Posterior cingulate gyrus (tissue), 11 donors: ENCODE measurements around the gene TAF1.
A peak's percentile ranks its signal among the peaks of the same experiment; 100 is the strongest.
"Not testable (repeated sequence)": the region's sequence is repeated elsewhere in the genome, so short reads cannot be mapped to it uniquely, and the experiment has no call there.

Source experiments
- DNase-seq, 10 donors: peaks; one replicate each; pipeline versions ENCODE4 v3.0.0 to v3.0.0-alpha.2; 2020 to 2021; ENCODE audit warnings: mixed read lengths in 3 of 10
- intact Hi-C: fragments of 100-400 bp; cut with DNase I; formaldehyde crosslinking; loops from one replicate; pipeline ENCODE4 v1.15.1; 2023

Gene TAF1, protein sequence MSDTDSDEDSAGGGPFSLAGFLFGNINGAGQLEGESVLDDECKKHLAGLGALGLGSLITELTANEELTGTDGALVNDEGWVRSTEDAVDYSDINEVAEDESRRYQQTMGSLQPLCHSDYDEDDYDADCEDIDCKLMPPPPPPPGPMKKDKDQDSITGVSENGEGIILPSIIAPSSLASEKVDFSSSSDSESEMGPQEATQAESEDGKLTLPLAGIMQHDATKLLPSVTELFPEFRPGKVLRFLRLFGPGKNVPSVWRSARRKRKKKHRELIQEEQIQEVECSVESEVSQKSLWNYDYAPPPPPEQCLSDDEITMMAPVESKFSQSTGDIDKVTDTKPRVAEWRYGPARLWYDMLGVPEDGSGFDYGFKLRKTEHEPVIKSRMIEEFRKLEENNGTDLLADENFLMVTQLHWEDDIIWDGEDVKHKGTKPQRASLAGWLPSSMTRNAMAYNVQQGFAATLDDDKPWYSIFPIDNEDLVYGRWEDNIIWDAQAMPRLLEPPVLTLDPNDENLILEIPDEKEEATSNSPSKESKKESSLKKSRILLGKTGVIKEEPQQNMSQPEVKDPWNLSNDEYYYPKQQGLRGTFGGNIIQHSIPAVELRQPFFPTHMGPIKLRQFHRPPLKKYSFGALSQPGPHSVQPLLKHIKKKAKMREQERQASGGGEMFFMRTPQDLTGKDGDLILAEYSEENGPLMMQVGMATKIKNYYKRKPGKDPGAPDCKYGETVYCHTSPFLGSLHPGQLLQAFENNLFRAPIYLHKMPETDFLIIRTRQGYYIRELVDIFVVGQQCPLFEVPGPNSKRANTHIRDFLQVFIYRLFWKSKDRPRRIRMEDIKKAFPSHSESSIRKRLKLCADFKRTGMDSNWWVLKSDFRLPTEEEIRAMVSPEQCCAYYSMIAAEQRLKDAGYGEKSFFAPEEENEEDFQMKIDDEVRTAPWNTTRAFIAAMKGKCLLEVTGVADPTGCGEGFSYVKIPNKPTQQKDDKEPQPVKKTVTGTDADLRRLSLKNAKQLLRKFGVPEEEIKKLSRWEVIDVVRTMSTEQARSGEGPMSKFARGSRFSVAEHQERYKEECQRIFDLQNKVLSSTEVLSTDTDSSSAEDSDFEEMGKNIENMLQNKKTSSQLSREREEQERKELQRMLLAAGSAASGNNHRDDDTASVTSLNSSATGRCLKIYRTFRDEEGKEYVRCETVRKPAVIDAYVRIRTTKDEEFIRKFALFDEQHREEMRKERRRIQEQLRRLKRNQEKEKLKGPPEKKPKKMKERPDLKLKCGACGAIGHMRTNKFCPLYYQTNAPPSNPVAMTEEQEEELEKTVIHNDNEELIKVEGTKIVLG (N-terminal part only)

GRCh38 chrX:71365875-71366673, at the start of gene TAF1:
TSS of gene TAF1 (plus strand) at chrX:71366357. CDS start at chrX:71366375, 18 bp downstream.
- intact Hi-C loops, result loop anchor here (5.0 to 10.0 kb wide), 3 partner anchors 84 to 269 kb away; partner anchors contain the start of genes FOXO4, NONO and OGT
- peak; percentile 86 to 98 (median 92) for DNase-seq

DNA sequence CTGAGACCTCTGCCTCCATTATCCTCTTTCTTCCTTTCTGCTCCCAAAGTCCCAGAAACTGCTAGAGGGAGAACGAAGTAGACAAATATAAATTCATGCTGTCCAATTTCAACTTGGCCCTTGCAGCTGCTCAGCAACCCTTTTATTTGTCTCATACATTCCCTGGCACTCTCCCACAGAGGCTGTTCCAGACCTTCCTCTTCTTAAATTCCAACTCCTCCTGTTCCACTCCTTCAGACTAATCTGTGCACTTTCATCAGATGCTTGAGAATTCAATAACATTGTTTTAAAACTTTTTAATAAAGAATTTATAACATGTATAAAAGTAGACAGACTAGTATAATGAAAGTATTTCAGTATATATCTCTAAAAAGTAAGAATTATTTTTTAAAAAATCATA, 49.2 kb upstream of the TAF1 start:
- intact Hi-C loops, DNase-seq: not testable (repeated sequence)

GRCh38 chrX:71320126-71320525, 46.0 kb upstream of the TAF1 start:
- intact Hi-C loops, result no loop called here
- no peak for DNase-seq

DNA sequence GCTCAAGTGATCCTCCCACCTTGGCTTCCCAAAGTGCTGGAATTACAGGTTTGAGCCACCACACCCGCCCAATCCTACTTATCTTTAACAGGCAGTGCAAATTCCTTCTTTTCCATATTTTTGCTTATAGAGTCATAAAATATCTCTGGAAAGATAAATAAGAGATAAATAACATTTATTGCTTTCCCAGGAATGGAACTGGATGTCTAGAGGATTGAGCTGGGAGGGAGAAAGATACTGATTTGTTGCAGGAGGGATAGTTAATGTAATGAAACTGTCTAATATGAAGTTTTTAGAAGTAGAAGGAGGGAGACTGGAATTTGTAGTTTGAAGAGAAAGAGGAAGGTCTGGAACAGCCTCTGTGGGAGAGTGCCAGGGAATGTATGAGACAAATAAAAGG, 44.4 kb upstream of the TAF1 start:
- DNase-seq, result no peak
- intact Hi-C loops, result no loop called here

- DNase-seq, intact Hi-C loops: not testable (repeated sequence)
Measured at GRCh38 chrX:71324452-71324851, 41.7 kb upstream of the TAF1 start.

DNA sequence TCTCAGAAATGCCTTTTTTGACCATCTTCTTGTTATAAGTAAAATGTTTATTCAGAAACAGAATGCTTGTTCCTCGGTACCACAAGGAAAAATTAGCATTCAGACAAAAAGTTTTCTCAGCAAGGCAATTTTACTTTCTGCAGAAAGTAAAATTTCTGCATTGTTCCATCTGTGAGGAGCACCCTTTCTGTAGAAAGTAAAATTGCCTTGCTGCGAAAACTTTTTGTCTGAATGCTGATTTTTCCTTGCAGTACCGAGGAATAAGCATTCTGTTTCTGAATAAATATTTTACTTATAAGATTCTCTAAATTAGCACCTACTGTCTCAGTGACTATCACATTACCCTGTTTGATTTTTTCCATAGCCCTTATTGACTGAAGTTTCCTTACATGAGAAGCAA, 39.8 kb upstream of the TAF1 start:
- no peak for DNase-seq

GRCh38 chrX:71349151-71349665, 16.9 kb upstream of the TAF1 start:
- intact Hi-C loops, DNase-seq: not testable (repeated sequence)

More for the DNA sequence above, 39.8 kb upstream of the TAF1 start:
- intact Hi-C loops, result no loop called here

DNA sequence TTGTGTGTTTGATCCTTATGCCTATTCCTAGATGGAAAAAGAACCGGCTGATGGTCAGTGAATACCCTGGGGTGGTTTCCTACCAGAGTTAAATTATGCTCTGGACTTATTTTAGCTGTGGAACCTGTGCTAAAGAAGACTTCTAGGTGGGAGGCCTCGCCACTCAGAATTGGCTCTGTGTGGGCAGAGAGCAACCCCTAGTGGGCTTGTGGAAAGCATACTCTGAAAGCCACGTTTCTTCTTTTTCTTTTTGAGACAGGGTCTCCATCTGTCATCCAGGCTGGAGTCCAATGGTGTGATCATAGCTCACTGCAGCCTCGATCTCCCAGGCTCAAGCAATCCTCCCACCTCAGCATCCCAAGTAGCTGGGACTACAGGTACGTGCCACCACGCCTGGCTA, 16.3 kb upstream of the TAF1 start:
- intact Hi-C loops, DNase-seq: not testable (repeated sequence)

GRCh38 chrX:71352439-71352838, 13.7 kb upstream of the TAF1 start:
- not testable (repeated sequence) for DNase-seq

DNA sequence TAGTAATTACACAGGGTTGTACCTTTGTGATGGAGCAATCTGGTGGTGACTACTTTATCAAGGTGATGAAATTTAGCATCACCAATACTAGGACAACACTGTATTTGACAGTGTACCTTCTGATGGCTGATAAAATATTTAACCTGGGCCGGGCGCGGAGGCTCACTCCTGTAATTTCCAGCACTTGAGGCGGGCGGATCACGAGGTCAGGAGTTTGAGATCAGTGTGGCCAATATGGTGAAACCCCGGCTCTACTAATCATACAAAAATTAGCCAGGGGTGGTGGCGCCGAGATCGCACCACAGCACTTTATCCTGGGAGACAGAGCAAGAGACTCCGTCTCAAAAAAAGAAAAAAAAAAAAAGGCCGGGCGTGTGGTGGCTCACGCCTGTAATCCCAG, 1.9 kb upstream of the TAF1 start:
- intact Hi-C loops, result loop anchor here (10.0 kb wide), 1 partner anchor 171 kb away; the partner anchor contains the start of gene OGT
- no peak for DNase-seq

More at GRCh38 chrX:71352439-71352838, 13.7 kb upstream of the TAF1 start:
- intact Hi-C loops, result not testable (repeated sequence)

- intact Hi-C loops, result loop anchor here (5.0 to 10.0 kb wide), 3 partner anchors 83 to 268 kb away; partner anchors contain the start of genes FOXO4, NONO and OGT
Measured at GRCh38 chrX:71365356-71365874, 742 bp upstream of the TAF1 start.

DNA sequence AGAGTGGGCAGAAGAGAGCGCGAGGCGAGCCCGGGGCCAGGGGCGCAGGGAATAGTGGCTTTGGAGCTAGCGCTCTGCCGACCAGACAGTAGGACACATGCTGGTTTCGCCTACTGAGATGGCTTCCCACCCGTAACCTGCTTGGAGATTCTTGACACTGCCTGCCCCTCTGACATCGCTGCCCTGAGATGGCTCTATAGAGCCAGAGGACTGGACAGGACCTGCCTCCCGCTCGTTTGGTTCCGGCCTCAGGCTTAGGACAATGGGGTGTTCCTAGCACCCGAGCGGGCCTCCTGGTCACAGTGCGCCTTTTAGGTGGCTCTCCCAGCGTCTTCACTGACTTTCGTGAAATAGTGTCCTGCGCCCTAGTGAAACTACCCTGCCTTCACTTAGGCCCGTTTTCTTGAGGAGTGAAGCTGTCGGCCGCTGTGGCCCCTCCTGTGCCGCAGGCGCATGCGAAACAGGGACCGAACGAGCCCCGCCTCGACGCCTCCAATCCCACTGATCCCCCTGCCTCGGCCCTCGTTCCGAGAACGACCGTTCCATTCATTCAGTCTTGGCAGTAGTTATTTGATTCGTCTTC, 608 bp downstream of the TAF1 start:
- intact Hi-C loops, result loop anchor here (5.0 to 10.0 kb wide), 3 partner anchors 84 to 269 kb away; partner anchors contain the start of genes FOXO4, NONO and OGT
- DNase-seq, result peak in 3 of 10 donors; percentile 2 to 12 (median 9)

More at GRCh38 chrX:71365356-71365874, 742 bp upstream of the TAF1 start:
- DNase-seq, result no peak

DNA sequence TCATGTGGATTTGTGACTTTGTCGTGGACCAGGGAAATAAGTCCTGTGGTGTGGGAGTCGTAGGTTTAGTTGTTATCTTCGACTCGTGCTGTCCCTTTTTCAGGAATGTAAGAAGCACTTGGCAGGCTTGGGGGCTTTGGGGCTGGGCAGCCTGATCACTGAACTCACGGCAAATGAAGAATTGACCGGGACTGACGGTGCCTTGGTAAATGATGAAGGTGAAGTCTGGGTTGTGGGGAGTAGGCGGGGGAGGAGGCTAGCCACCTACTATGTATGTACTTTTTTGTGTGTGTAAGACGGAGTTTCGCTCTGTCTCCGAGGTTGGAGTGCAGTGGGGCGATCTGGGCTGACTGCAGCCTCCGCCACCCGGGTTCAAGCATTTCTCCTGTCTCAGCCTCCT, 1.2 kb downstream of the TAF1 start:
- intact Hi-C loops, result loop anchor here (5.0 to 10.0 kb wide), 3 partner anchors 85 to 270 kb away; partner anchors contain the start of genes FOXO4, NONO and OGT
- no peak for DNase-seq

DNA sequence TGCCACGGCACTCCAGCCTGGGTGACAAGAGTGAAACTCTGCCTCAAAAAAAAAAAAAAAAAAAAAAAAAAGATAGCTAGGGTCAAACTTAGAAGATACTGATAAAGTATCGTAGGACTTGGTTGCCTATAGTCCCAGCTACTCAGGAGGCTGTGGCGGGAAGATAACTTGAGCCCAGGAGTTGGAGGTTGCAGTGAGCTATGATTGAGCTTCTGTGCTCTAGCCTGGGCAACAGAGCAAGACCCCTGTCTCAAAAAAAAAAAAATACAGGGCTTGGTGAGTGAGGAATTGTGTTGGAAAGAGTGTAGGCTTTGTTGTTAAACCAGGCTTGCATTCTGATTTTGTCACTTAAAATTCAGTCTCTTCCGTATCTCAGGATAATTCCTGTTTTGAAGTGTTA, 6.2 kb downstream of the TAF1 start:
- intact Hi-C loops, result no loop called here
- no peak for DNase-seq

DNA sequence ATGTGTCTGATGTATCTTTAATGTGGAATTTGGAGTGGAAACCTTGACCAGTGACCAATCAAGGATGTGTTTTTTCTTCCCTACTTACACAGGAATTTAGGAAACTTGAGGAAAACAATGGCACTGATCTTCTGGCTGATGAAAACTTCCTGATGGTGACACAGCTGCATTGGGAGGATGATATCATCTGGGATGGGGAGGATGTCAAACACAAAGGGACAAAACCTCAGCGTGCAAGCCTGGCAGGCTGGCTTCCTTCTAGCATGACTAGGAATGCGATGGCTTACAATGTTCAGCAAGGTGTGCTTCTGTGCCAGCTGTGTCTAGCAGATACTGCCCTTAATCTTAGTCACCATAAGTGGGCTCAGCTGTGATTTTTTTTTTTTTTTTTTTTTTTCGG, 12.6 kb downstream of the TAF1 start:
- no peak for DNase-seq
- intact Hi-C loops, result no loop called here

GRCh38 chrX:71391725-71392124, 25.6 kb downstream of the TAF1 start:
- intact Hi-C loops, DNase-seq: not testable (repeated sequence)

DNA sequence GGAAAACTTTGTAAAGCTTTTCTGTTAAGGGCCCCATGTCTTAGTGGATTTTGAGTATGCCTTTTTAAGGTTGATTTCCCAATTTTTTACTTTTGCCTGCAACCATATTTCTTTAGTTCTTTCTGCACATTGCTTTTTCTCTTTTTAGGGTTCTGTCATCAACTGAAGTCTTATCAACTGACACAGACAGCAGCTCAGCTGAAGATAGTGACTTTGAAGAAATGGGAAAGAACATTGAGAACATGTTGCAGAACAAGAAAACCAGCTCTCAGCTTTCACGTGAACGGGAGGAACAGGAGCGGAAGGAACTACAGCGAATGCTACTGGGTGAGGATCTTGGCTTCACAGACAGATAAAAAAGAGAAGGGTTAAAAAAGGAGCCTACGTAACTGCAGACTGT, 27.8 kb downstream of the TAF1 start:
- intact Hi-C loops, result no loop called here
- DNase-seq, result no peak

GRCh38 chrX:71396576-71396975, 30.4 kb downstream of the TAF1 start:
- intact Hi-C loops, result no loop called here
- no peak for DNase-seq
